Measurements from ENCODE around the gene PLXND1.

GRCh38 chr3:129624347-129625071 is 18.0 kb upstream of the PLXND1 start:
- TF ChIP-seq CTCF (IDR thresholded peaks at IDR 0.05; ENCODE audit: borderline replicate concordance, extremely low read depth, low read length, poor library complexity, severe bottlenecking), result no peak
- no peak for TF ChIP-seq EZH2 (IDR thresholded peaks at IDR 0.05; ENCODE audit: borderline replicate concordance, low read depth, low read length, severe bottlenecking)
